DND-41 (cell line): ENCODE results near the gene POLD2.

Experiments used
- CTCF ChIP-seq: IDR thresholded peaks from 2 replicates; pipeline ENCODE4 v1.5.1; 2012; ENCODE audit warnings: borderline replicate concordance, low read length, moderate library complexity, mild to moderate bottlenecking; ENCODE audit not compliant: poor library complexity, severe bottlenecking; ENCODE audit errors: extremely low read depth
- EZH2 ChIP-seq: IDR thresholded peaks from 3 replicates; pipeline ENCODE4 v1.6.1; 2012; ENCODE audit warnings: borderline replicate concordance, low read depth, mild to moderate bottlenecking, moderate library complexity, low read length, inconsistent platforms; ENCODE audit not compliant: severe bottlenecking

GRCh38 chr7:44072364-44073231, 50.8 kb downstream of the POLD2 start:
- TF ChIP-seq CTCF (peak; percentile 76), EZH2 (no peak)
